ENCODE data around the gene TMTC4.

GRCh38 chr13:100722517-100722916, 47.9 kb upstream of the TMTC4 start:
- no peak for TF ChIP-seq POLR2A (IDR thresholded peaks at IDR 0.05; ENCODE audit: low read length)
- TF ChIP-seq CTCF (IDR thresholded peaks at IDR 0.05), result no peak
- TF ChIP-seq KDM5A (IDR thresholded peaks at IDR 0.05), result no peak
- TF ChIP-seq MAZ (IDR thresholded peaks at IDR 0.05; ENCODE audit: borderline replicate concordance, low read depth, low read length), result no peak
- no peak for TF ChIP-seq SMC3 (IDR thresholded peaks at IDR 0.05)
- no peak for TF ChIP-seq REST (IDR thresholded peaks at IDR 0.05)
- TF ChIP-seq ZSCAN20 (CRISPR knock-in tag; IDR thresholded peaks at IDR 0.05), result no peak
- TF ChIP-seq MAFK (IDR thresholded peaks at IDR 0.05; ENCODE audit: partially characterized antibody), result no peak
- no peak for TF ChIP-seq RFX5 (IDR thresholded peaks at IDR 0.05)
- no peak for TF ChIP-seq RNF2 (IDR thresholded peaks at IDR 0.05; ENCODE audit: borderline replicate concordance, low read depth)
- no peak for TF ChIP-seq EP300 (IDR thresholded peaks at IDR 0.05)
- TF ChIP-seq ZFP36 (IDR thresholded peaks at IDR 0.05; ENCODE audit: borderline replicate concordance, partially characterized antibody), result no peak
